Stimulated activated CD8-positive, alpha-beta memory T cell treated with anti-CD3 and anti-CD28 coated beads, Interleukin-12 subunit alpha, Interleukin-12 subunit beta, amount 100 ng/mL, for 24 hours (primary cell): ENCODE measurements around the gene PEX14.

Source experiments
- DNase-seq: peaks from one replicate; pipeline ENCODE4 v3.0.0-alpha.2; 2020; ENCODE audit errors: extremely low read depth

Gene PEX14

GRCh38 chr1:10519016-10519417, 44.3 kb downstream of the PEX14 start:
- DNase-seq: no peak

DNA sequence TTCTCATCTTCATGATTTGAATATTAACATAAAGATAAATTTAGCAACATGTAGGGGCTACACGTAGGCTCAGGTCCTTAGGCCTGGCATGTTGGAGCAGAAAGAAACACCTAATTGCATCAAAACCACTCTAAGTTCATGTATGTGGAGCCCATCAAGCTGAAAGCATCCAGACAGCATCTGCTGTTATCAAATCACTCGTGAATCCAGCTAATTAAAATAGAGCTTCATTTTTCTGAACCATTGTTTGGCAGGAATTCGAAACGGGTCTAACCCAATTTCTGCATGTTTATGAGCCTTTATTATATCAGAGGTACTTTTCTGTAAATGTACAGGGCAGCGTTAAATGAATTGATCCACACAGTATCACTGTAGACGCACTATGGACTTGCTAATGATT, 45.7 kb downstream of the PEX14 start:
- DNase-seq: no peak

- no peak for DNase-seq
Observed at GRCh38 chr1:10520952-10521351, 46.2 kb downstream of the PEX14 start.

- no peak for DNase-seq
Observed at GRCh38 chr1:10521537-10522157, 46.9 kb downstream of the PEX14 start.

DNA sequence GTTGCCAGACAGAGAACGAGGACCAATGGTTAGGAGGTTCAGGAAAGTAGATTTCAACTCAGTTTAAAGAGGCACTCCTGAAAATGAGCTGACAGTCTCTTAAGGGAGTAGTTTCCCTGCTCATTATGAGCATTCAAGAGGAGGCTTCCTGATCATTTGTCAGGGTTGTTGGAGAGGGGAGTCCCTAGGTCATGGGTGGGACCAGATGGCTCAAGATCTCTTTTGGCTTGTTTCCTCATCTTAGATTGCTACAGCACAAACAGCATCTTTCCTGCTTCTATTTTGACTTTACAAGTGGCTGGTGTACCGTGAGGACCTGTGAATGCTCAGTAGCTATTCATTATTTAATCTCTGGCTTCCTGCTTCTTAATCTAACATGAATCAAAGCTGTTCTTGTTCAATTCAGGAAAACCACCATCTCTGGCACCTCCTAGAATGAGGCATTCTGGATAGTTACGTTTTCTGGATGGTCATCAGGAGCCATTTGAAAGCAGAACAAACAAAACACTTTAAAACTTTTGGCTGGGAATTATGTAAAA, 47.6 kb downstream of the PEX14 start:
- DNase-seq: no peak

DNA sequence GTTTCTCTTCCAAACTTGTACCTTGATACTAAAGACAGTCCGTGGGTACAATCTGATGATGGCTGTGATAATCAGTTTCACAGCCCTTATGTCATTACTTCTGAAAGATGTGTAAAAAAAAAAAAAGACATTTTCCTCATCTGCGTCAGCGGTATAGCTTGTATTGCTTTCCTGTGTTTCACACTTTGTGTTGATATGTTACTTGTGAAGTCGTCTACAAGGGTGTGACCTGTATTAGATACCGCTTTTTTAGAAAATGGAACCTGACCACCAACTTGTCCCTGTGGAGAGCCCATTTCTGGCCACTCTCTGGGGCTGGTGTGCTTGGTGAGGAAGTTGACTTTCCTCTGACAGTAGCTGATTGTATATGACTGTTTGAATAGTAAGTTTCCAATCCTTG, 50.5 kb downstream of the PEX14 start:
- no peak for DNase-seq

DNA sequence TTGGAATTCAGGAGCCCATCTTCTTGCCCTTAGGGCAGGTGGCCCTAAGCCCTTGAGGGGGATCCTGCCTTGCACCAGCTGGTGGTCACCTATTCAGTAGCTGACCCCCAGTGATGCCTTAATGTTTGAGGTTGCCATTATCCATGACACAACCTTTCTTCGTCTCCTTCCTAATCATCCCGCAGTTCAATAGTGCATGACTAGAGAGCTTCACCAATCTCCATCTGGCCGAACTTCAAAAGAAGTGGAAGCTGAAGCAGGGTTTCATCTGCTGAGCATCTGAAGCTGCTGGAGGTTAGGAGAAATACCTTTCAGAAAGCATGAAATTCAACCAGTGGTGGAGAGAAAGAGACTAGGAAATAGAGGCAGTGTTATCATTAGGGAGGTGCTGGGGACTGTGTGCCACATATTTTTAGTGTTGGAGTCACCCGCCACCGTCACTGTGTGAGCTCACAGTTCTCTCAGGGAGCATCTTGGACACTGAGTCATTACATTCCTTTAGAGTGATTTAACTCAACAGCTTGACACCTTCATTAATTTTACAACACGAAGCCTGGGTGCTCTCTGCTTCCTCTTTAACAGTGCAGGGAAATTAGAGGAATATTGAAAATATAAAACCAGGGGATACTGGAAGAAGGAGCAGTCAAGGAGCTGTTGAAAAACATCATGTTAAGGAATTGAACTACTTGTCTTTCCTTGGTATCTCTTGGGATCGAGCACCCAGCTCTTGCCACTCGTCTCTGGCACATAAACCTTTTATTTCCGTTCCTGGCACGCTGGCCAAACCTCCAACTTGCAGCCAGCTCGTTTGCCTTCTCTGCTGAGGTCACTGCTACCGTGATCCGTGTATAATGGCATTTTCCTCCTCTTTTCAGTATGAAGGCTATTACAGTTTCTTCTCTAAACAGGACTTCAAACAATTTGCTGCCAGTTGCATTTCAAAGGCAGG, 53.6 kb downstream of the PEX14 start:
- no peak for DNase-seq

- DNase-seq: no peak
Observed at GRCh38 chr1:10529091-10529490, 54.3 kb downstream of the PEX14 start.

DNA sequence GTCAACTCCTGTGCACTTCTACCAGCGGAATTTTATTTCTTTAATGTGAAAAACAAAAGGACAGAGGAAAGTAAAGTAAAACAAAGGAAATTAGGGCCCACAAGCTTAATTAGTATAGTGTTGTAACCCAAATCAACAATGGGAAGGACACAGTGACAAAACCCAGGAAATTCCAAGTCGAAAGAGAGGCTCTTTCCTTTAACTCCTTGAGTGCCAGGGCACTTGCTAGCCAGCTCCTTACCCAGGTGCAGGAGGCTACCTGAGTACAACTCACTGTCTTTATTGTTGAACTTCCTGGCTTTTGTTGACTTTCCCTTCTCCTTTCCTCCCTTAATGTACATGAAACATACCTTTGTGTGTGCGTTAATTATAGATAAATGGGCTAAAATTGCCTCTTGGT, 55.0 kb downstream of the PEX14 start:
- DNase-seq: no peak

DNA sequence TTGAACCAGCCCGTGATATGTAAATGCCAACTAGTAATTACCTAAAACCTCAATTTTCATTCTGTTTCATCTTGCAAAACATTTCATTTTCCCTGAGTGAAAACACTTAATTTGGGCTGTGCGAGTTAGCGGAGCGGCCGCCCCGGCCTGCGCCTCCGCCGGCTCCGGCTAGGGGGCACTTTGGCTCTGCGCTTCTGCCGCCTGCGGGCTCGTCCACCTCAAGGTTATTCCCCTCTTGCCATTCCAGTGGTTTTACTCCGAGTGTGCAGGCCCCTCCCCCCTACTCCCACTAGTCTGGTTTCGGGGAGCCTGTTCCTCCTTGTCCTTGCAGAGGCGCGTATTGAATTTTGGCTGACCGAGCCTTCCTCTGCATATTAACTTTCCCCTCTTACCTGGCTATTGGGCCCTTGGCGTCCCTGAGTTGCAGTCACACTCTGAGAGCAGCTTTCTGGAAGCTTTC, 55.6 kb downstream of the PEX14 start:
- no peak for DNase-seq

- DNase-seq: no peak
Observed at GRCh38 chr1:10530756-10531495, 56.2 kb downstream of the PEX14 start.

GRCh38 chr1:10532362-10532761, 57.6 kb downstream of the PEX14 start:
- DNase-seq: no peak

- DNase-seq: no peak
Observed at GRCh38 chr1:10534519-10534918, 59.8 kb downstream of the PEX14 start.

DNA sequence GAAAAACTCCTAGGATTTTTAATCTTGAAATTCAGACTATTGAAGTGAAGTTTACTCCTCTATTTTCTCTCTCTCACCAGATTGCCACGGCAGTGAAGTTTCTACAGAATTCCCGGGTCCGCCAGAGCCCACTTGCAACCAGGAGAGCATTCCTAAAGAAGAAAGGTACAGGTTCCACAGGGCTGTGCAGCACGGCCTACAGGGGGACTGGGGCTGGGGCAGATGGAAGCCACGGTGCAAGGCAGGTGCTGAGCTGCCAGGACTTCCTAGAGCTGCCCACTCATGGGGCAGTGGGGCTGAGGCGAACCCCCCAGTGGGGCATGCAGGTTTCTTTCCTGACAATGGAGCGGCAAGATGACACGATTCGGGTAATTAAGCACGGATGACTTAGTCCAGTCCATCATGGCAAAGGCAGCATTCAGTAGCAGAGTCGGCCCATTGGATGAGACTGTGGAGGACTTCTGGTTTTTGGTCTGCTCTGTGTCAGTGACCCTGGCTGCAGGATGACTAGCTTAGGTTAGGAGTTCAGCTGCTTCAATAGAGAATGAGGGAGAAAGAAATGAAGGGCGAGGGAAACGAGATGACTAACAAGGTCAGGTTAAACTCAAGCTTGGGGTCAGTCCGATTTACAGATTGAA, 61.5 kb downstream of the PEX14 start:
- no peak for DNase-seq

DNA sequence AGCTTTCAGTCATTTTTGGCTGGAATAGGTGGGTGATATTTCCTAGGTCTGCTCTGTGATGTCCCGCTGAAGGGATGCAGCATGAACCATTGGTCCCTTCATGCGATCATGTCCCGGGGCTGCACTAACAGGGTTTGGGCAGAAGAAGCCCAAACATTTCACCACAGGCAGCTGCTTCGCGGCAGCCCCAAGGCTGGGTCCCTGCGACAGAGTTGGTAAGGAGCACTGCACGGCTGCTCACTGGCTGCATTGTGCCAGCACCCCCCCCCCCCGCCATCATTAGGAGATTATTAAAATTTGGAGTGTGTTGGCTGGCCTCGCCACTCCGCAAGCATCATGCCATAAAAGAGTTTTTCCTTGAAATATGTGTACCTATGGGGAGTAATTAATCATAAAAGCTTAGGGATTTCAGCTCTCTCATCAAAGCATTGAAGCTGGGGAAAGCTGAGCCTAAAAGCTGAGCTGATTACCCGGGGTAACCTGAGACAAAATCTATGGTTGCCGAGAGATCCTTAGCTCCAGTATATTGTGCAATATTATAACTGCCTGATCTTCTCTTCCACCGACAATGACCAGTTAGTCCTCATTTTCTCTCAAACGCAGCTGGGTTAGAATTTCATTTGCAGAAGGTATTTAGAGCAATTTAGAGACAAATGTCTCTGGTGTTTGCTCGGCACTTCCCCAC, 62.5 kb downstream of the PEX14 start:
- no peak for DNase-seq

- DNase-seq: no peak
Observed at GRCh38 chr1:10538646-10539355, 64.1 kb downstream of the PEX14 start.

GRCh38 chr1:10539411-10540043, 64.8 kb downstream of the PEX14 start:
- DNase-seq: no peak

DNA sequence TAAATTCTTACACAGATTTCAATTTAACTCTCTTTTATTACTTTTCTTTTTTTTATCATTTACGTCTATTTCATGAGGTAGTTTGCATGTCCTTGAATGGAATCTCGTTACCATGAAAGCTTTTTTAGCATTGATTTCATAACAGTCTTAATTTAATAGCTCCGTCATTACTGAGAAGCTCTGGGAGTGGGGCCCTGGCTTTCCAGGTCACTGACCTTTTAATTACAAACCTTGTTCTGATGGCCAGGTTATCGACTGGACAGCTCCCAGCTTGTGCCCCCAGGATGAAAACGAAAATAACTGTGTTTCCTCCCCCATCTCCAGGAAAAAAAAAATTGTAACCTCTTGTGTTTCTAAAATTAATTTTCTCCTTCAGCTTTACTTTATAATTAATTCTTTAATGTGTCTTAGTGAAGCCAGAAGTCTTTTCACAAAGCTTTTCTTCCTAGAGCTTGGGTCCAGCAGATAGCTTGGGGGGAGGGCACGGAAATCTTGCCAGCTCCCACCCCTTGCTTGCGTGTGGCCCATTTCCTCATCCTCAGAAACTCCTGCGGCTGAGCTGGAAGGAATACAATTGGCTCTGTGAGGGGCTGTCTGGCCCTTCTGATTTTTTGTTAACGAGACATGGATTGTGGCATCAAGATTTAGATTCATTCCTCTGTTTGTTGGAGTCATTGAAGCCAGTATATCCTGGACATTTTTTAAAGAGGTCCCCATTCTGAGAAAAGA, 65.7 kb downstream of the PEX14 start:
- DNase-seq: no peak

- no peak for DNase-seq
Observed at GRCh38 chr1:10541286-10541685, 66.5 kb downstream of the PEX14 start.
